NCI-H1694 (cell line): Measurements from ENCODE around the gene GLA.

ENCODE experiments used
- DNase-seq: peaks from one replicate; lab custom pipeline; 2025; lab: John Stamatoyannopoulos, UW

GLA gene

DNA sequence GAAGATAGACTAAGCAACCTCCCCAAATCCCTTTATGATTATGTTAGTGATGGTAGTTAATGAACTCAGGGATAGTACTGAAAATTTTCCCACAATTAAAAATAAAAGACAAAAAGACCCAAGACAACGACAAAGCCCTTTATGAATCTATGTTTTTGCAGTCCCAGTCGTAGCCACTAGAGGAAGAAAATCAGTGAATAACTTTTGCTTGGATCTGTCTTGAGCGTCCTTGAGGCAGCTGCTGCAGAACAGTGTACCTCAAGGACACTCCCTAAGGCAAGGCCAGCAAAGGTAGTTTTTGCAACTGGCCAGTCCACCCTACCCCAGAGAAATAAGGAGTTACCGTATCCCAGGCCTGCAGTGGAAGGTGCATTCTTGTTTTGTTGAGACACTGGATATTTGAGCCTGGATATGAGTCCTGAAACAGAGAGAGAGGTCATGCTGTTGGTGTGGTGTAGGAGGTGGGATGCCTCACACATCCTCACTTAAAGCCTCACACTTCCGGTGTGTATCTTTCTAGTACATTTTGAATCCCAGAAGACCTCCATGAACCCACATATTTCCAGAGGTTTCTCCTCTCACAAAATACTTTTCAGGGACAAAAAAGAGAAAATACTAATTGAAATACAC, 50.4 kb downstream of the GLA start:
- DNase-seq = no peak

DNA sequence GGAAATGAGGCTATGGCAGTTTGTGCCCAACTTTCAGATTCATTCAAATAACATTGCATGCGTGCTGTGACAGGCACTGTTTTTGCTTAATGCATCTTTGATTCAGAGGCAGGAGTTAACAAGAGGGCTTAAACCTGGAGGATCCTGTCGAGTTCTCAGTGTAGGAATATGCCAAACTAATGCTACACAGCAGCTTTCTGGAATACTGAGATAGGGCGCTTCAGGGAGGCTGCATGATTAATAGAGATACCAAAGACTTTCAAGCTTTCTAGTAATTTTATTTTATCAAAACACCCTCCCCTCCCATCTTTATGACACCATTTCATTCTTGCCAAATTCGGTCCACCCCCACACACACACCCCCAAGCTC, 58.5 kb downstream of the GLA start:
- DNase-seq = no peak

DNA sequence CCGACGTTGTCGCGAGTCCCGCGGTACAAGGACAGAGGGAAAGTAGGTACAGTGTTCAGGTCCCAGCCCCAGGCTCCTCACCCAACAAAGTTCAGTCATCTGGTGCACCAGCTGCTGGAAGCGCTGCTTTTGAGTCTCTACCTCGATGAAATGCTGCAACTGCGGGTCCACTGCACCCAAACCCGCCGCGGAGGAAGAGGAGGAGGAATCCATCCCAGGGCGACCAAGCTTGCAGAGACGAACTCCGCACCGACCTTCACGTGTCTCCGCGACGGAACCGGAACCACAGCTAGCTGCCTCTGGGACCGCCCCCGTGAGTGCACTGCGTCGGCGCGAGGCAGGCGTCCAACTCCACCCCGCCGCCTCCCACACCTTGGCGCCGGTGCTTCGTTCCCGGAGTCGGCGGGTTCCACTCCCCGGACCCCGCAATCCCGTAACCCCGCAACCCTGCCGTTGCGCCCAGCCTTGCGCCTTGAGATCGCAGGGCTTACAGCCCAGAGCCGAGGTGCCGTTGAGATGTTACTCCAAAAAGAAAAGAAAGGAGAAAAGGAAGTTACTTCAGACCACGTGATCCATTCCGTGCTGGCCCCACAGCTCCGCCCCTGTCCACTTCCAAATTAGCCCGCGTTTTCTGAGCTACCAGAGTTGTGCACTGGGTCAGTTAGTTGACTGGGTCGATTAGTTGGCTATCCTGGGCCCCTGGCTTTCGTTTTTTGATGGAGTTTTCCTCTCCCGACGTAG, 59.1 kb downstream of the GLA start, which contains the start of gene TIMM8A:
Gene TIMM8A, minus strand, starts transcription at position 291 of the 741 bp plus-strand sequence. Its CDS starts 78 bp downstream, at position 213.
- peak; percentile 40 for DNase-seq

DNA sequence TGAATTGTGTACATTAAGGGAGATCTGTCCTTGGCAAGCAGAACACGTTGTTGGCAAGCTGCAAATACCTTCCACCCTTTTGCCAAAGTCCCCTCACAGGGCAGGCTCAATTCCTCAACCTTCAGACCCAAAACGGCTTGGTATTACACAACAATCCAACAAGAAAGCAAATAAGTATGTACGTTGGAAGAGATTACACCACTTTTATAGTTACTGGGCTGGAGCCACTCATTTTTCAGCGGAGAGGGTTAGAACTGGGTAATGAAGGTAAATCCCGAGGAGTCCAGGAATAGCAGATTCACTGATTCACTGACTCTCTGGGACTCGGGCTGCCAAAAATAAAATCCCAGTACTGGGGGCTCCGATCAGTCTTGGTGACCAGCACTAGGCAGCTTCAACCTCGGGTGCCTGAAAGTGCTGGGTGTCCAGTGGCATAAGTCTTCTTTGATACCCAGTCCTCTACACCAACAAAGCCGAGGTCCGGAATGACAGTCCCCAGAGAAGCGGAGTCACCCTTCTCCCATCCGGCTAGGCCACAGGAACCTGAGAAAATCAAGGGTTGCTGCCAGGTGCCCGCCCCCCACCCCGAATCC, 59.8 kb downstream of the GLA start:
- no peak for DNase-seq
